ENCODE data around the gene KIF24.

The KIF24 gene

DNA sequence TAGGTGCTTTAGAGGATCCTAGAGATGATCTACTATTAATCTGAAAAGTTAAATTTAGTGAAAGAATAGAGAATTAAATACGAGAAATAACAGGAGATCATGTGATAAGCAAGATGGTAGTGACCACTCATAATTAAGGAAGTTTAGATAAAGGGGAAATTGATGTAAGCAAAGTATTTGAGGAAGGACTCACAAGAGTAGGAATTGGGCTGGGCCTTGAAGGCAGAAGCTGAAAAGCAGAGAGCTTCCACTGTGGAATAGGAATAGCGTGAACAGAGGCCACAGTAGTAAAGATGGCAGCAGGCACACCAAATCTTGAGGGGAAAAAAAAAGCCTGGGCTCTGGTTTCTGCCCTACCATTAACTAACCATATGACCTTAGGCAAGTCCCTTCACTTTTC is 38.0 kb downstream of the KIF24 start:
- H3K9me3 ChIP-seq (ENCODE audit: low read length), result no peaks in the 10 kb centered on the region
- H2AFZ ChIP-seq (ENCODE audit: low read depth, low read length), result no peak overlapping the region

DNA sequence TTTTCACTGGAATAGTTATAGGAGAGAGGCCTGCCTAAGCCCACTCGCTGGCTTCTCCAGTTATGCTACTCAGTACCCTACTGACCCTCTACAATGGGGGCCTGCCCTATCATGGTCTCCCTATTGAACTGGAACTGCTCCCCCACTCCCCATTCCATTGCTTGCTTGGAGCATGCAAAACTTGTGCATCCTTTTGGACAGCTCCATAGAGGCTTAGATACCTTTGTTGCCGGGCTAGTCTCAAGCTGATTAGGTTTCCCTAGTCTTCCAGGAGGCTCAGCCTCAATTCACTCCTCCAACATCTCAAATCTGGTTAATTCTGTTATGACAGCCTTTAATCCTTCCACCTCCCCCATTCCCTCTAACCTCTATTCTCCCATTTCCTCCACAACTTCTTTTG is 39.9 kb downstream of the KIF24 start:
- Histone ChIP-seq H3K4me1 (ENCODE audit: insufficient read depth, low read length) (no peaks in the 10 kb centered on the region), H2AFZ (ENCODE audit: low read depth, low read length) (no peak overlapping the region), H3K4me3 (ENCODE audit: low read length) (no peak overlapping the region), H3K27me3 (ENCODE audit: insufficient read depth, low read length) (no peaks in the 10 kb centered on the region), H3K9me3 (ENCODE audit: low read length) (no peaks in the 10 kb centered on the region), H3K36me3 (ENCODE audit: insufficient read depth, low read length) (peaks cover 12% of the 10 kb centered on the region)

More for the DNA sequence above, 38.0 kb downstream of the KIF24 start:
- Histone ChIP-seq H3K4me3 (ENCODE audit: low read length) (no peak overlapping the region), H3K36me3 (ENCODE audit: insufficient read depth, low read length) (peaks cover 8% of the 10 kb centered on the region), H3K27me3 (ENCODE audit: insufficient read depth, low read length) (no peaks in the 10 kb centered on the region), H3K4me1 (ENCODE audit: insufficient read depth, low read length) (no peaks in the 10 kb centered on the region)

DNA sequence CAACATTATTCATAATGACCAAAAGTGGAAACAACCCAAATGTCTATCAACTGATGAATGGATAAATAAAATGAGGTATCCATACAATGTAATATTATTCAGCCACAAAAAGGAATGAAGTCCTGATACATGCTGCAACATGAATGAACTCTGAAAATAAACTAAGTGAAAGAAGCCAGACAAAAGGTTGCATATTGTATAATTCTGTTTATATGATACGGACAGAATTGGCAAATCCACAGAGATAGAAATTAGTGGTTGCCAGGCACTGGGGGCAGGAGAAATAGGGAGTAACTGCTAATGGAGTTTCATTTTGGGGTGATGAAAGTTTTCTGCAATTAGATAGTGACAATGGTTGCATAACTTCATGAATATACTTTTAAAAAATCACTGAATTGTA is 47.0 kb downstream of the KIF24 start:
- no peak overlapping the region for H2AFZ ChIP-seq (ENCODE audit: low read depth, low read length)

DNA sequence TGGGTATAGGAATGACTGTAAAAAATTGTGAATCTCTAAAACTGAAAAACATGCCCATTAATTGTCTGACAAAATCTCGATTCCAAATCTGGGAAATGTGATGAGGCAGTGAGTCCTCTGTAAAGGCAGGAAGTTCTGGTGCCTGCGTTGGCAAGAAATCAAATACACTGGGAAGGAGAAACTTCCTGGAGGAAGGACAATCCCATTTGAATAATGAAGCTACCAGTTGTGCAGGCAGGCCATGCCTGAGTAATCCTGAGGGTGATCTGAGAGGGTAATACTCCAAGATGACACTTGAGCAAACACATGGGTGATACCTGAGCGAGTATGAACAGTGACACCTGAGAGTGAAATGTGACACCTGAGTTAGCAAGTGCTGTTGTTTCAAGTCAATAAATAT is 49.7 kb downstream of the KIF24 start:
- Histone ChIP-seq H3K4me1 (ENCODE audit: insufficient read depth, low read length) (no peaks in the 10 kb centered on the region), H3K9me3 (ENCODE audit: low read length) (no peaks in the 10 kb centered on the region), H2AFZ (ENCODE audit: low read depth, low read length) (no peak overlapping the region), H3K27me3 (ENCODE audit: insufficient read depth, low read length) (no peaks in the 10 kb centered on the region), H3K36me3 (ENCODE audit: insufficient read depth, low read length) (peaks cover 16% of the 10 kb centered on the region), H3K4me3 (ENCODE audit: low read length) (no peak overlapping the region)

More for the DNA sequence above, 47.0 kb downstream of the KIF24 start:
- Histone ChIP-seq H3K9me3 (ENCODE audit: low read length) (no peaks in the 10 kb centered on the region), H3K27me3 (ENCODE audit: insufficient read depth, low read length) (no peaks in the 10 kb centered on the region), H3K4me1 (ENCODE audit: insufficient read depth, low read length) (no peaks in the 10 kb centered on the region), H3K36me3 (ENCODE audit: insufficient read depth, low read length) (peaks cover 27% of the 10 kb centered on the region), H3K4me3 (ENCODE audit: low read length) (no peak overlapping the region)

Data from neuron (in vitro differentiated cells).